ENCODE results near the gene MYEF2.

The MYEF2 gene

GRCh38 chr15:48086133-48086532 is 92.0 kb downstream of the MYEF2 start:
- DNase-seq: no peak

- no peak for DNase-seq
These were observed 92.5 kb downstream of the MYEF2 start for GRCh38 chr15:48085591-48085930.

GRCh38 chr15:48084759-48085590 is 93.1 kb downstream of the MYEF2 start:
- peak; percentile 9 for DNase-seq

All from NCI-H2227 treated with DMSO at 0.1 percent for 48 hours (cell line).